HG02763 (cell line): Measurements from ENCODE around the gene FLNB.

Experiments
- ATAC-seq: cut with Tn5 transposase; IDR thresholded peaks from one replicate; pipeline ENCODE4 v1.9.1; 2021; ENCODE audit warnings: mild to moderate bottlenecking, moderate library complexity; ENCODE audit not compliant: unreplicated experiment

The FLNB gene

DNA sequence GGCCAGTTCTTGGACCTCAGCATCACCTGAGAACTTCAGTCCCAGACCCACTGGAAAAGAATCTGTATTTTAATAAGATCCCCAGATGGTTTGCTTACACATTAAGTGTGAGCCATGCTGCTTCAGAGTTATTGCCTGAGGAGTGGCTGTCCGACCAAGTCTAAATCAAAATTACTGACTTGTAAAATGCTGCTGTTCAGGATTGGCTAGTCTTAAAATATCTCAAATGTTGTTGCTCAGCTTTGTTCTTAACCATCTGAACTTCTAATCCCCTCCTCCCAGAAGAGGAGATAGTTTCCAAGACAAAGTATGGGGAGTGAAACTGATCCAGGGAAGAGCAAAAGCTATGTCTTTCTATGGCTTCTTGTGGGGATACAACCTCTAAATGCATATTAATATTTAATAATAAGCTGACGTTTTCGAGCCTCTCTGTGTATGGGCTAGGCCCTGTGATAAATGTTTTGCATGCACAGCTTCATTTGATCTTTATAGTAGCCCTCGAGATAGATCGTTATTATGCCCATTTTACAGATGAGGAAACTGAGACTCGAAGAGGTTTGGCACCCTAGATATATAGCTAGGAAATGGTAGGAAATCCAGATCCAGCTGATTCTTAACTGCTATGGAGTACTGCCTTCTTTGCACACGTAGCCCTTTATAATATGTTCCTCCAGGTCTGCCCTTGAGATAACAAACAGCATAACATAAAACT, 150.4 kb downstream of the FLNB start:
- ATAC-seq, result no peak

DNA sequence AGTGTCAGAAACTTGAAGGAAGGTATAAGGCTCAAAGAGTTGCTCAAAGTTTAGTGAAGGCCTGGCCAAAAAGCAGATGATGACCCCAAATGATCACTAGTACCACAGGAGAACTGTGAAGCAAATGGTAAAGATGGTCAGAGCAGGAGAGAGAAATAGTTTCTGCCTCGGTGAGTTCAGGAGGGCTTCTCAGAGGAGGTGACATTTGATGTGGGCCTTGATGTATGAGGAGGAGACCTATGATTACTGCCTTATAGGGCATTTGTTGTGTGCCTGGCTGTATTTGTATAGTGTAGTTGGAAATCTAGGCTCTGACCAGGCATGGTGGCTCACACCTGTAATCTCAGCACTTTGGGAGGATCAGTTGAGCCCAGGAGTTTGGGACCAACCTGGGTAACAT, 152.2 kb downstream of the FLNB start:
- ATAC-seq, result no peak

DNA sequence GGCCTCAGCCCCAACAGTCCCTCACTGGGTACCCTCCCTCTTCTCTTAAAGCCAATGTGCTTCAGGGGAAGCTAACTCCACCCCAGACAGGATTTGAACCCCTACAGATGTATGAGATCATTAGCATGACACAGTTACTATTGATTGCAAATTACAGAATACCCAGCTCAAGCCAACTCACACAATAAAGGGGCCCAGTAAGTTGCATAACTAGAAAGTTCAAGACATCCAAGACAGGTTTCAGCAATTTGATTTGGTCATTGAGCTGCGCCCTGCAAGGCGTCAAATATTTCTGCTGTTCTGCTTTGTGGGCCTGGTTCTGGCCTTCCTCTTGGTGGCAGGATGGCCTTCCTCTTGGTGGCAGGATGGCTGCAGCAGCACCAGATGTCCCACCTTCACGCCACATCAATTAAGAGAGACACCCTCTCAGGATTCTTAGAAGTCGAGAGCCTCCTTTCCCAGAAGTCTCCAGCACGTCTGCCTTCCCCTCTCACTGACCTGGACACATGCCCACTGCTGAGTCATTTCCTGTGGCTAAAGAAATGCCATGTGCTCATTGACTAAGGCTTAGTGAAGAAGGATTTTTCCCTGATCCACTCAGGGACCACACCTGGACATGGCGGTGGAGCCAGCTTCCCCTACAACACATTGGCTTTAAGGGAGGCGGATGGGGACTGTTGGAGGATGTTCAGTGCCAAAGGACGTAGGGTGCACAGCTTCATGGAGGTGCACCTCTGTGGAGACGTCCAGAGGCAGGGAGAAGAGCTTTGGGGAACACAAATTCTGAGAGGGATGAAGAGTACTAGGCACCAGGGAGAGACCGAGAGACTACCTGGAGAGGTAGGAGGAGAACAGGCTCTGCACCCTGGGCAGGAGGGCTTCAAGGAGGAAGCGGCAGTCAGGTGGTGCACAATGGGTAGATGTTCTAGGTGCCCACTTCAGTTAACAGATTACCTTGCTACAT, 153.5 kb downstream of the FLNB start:
- ATAC-seq, result no peak

DNA sequence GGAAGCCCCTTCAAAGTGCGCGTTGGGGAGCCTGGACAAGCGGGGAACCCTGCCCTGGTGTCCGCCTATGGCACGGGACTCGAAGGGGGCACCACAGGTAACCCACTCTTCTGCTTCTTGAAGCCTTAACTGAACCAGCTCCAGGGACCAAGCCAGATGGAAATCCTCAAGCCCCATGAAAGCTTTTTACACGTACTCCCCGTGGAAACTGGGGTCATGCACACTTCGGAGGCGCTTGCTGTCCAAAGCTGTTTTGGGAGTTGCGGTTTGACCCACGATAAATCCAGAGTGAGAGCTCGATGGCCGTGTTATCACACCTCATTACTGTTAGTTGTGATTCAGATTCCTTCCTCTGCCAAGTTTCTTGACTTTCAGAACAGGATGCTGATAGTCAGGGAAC, 155.0 kb downstream of the FLNB start:
- no peak for ATAC-seq

DNA sequence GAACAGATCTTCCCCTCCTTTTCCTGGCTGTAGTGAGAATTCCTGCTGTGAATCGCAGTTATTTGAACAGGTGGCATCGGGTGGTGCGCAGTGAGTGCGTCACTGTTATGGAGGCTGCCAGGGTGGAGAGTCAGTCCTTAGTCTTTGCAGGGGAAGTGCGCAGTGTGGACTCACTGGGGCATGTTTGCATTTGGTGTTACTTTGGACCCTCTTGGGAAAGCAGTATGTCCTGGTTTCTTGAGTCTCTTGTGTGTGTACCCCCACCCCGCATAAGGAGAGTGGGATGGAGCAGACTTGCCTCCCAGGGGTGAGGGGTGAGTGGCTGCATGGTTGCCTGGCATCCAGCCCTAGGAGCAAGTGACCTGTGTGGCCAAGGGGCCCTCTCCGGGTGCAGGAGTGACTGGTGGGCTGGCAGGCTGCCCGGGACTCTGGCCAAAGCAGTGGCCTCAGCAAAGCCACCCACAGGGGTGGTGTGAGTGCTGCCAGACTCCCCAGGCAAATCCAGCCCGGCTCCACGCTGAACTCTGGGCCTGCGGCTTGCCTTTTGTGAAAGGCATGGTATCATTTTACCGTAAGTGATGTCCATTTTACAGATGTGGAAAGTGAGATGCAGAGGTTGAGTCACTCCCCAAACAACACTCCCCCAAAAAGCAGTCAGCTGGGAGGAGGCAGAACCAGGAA, 156.1 kb downstream of the FLNB start:
- no peak for ATAC-seq

DNA sequence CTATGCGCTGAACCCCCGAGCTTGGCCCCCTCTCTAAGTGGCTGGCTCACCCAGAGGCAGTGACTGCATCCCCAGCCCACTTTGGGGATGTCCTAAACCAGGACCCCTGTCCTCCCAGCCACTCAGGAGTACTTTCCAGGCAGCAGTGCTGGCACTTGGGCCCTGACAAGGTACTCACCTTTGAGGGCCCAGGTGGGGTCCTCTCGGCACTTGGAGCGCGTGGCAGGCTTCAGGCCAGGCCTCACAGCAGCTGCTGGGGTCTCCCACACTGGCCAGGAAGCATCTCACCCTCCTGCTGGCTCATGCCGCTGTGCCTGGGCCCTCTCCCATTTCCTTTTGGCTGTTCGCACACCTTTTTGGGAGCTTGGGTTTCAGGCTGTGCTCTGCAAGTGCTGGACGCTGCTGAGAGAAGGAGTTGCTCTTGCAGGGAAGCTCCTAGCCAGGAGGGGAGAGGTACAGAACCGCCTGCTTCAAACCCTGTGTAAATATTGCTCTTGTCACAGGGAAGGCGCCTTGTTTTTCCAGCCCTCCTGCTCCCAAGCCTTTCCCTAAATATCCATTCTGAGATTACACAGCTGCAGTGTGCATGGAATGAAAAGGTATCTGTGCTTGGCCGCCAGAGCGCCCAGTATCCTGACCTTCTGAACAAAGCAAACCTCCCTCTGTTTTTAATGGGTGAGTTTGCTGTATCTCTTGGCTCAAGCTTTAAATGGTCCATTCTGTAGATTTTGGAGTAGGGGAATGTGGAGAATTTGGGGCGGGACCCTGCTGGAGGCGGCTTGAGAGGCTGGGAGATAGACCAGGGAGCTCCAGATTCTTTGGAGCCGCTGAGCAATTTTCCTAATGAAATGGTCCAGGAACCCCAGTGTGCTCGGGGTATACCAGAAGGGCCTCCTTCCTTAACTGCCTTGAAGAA, 156.9 kb downstream of the FLNB start:
- no peak for ATAC-seq

DNA sequence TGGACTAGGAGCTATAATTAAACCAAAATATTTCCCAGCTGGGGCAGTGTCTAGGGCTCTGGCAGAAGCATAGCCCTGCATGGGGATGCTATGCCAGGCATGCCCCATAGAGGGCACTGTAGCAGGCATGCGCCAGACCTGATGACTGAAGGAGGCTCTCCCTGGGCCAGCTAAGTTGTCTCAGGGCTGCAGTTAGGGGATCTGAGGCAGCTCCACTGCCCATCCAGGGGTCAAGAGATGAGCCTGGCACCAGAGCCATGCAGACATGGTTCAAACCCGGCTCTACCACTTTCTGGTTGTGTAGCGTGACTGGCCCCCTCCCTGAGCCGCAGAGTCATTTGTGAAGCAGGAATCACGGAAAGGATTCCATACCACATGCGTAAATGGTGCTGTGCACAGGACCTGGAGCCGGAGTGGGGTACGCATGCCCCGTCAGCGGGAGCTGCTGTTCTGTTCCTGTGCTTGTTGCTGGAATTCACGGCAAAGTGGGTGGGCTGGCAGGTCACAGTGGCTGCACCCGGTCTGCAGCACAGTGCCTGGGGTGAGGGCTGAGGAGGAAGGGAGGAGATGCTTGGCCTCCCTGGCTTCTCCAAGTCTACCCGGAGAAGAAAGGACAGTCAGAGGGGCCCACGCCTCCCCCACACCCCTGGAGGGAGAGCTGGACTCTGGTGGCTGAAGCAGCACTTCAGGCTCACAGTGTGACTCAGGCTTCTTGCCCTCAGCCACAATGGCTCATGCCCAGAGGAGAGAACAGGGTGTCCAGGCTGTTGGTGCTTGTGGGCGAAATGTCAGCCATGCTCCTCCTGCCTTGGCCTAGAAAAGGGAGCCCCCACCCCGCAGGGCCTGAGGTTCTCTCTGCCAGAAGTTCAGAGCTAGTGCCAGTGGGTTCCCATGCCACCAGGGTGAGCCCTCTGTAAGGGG, 159.5 kb downstream of the FLNB start:
- no peak for ATAC-seq

DNA sequence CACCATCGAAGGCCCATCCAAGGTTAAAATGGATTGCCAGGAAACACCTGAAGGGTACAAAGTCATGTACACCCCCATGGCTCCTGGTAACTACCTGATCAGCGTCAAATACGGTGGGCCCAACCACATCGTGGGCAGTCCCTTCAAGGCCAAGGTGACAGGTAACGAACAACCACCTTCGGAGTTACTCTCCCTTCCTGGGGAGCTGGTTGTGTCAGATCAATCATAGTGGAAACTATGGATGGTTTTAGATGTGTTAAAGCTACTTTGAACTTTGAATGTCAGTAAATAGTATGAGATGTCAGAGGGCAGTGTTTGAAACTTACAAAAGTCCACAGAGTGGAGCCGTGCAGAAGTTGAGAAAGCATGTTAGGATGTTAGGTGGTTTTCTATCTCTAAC, 160.3 kb downstream of the FLNB start:
- ATAC-seq, result no peak

DNA sequence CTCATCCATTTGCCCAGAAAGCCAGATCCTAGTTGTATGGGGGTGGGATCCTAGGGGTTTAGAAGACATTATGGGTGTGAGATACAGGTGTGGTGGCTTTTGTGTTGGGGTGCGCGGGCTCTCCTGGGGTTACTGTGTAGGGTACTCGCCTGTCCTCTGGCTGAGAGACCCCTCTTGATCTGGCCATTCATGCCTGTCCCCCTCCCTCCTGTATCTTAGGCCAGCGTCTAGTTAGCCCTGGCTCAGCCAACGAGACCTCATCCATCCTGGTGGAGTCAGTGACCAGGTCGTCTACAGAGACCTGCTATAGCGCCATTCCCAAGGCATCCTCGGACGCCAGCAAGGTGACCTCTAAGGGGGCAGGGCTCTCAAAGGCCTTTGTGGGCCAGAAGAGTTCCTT, 161.1 kb downstream of the FLNB start:
- ATAC-seq, result no peak

DNA sequence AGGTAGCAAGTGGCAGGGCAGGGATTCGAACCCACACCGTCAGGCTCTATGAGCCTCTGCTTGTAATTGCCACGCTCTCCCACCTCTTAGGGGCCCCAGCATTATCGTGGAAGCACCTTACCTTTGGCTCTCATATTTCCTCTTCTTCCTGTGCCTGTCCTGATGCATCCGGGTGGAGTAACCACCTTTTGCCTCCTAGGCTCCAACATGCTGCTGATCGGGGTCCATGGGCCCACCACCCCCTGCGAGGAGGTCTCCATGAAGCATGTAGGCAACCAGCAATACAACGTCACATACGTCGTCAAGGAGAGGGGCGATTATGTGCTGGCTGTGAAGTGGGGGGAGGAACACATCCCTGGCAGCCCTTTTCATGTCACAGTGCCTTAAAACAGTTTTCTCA, 162.2 kb downstream of the FLNB start:
- ATAC-seq, result no peak

DNA sequence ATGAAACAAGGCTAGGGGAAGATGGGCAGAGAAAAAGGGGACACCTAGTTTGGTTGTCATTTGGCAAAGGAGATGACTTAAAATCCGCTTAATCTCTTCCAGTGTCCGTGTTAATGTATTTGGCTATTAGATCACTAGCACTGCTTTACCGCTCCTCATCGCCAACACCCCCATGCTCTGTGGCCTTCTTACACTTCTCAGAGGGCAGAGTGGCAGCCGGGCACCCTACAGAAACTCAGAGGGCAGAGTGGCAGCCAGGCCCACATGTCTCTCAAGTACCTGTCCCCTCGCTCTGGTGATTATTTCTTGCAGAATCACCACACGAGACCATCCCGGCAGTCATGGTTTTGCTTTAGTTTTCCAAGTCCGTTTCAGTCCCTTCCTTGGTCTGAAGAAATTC, 162.9 kb downstream of the FLNB start:
- ATAC-seq, result no peak

DNA sequence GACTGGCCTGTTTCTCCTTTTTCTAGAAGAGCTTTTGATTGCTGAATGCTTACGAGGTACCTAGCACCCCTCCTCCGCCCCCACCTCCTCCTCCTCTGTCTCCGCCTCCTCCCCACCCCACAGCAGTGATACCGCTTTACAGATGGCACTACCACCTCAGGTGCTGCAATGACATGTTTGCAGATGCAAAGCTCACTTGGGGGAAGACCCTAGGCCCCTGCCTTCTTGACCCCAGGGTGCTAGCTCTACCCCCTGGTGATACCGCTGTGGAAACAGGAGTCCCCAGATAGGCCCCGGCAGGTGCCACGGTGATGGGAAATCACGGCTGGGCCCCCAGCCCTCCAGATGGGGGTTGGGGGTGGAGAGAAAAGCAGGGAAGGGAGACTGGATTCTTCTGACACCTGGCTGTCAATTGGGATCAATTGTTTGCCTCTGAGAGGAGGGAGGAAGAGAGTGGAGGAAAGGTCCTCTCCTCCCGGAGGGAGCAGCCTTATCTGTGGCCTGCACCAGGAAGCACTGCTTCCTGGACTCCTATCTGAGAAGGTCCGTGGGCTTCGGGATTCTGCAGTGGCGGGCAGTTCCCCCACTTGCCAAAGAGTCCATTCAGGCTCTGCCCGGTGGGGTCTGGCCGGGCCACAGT, 164.9 kb downstream of the FLNB start:
- no peak for ATAC-seq

DNA sequence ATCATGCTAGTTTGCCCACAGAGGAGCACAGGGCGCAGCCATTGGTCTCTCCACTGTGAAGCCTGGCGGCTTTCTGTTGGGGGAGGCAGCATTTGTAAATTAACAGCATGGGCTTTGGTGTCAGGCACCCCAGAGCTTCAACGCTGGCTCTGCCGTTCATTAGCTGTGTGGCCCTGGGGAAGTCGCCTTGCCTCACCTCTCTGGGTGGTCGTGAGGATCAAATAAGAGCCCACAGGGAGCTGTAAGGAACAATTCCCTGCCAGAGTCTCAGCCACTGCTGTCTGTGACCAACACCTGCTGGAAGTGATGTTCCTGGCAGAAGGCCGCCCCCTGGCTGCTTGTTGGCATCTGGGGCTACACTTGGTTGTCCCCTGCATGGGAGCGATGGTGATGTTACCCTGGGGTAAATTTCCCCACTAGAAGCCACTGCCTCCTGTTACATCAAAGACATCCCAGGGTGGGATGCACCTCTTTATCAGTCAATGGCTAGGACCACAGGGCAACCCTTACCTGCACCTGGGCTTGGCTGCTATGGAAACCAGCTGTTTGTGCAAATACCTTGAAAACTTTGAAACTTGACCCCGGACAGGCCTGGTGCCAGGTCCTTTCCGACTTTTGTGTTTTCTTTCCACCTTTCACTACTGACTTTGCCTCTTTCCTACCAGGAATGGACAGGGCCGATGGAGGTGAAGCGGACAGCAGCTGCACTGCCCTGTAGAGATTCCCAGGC, 165.6 kb downstream of the FLNB start:
- no peak for ATAC-seq

DNA sequence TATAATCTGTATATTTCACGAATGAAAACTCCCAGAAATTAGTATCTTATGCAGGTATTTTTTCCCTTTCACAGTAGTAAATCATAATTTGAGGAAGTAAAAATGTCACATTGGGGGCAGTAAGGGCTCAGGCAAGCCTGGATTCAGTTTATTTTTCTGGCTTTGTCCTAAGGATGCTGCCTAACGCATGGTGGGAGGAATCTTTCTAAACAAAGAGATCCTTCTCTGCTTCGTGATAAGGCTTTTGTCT, 166.9 kb downstream of the FLNB start:
- ATAC-seq, result no peak

DNA sequence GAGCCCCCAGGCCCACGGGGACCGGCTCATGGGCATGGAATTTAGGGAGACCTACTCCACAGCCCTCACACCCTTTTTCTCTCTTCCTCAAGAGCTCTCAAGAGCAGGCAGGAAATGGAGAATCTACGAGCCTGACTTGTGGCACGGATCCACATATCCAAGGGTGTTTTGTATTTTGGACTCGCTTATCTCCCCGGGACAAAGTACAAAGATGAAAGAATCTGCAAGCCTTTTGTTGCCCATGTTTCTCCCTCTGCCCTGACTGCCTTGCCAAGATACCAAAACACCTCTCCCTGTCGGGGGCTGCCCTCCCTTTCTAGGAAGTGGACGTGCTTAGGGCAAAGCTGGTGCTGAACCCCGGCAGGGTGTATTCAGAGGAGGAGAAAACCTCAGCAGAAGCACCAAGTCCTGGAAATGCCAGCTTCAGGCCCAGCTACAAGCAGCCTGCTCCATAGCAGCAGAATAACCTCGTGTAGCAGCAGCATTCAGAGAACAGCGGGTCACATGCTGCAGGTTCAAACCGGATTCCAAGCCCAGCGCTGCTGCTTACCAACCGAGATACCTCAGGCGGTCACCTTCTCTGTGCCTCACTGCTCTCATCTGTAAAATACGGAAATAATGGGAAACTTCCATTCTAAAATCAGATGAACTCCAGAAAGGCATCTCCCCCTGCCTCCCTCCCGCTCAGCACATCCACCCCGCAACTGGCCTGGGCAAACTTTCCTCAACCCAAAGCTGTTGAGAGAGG, 167.4 kb downstream of the FLNB start:
- ATAC-seq, result no peak

DNA sequence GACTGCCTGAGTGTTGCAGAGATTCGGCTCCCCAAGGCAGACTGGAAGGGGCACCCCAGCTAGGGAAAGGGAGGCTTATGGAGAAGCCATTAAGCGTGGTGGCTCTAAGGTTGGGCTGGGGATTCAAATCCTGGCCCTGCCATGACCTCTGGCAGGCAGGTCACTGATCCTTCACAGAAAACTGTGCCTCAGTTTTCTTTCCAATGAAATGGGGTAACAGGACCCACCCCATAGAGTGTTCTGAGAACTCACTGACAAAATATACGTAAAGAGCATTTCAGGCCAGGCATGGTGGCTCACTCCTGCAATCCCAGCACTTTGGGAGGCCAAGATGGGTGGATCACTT, 167.9 kb downstream of the FLNB start:
- ATAC-seq, result no peak

DNA sequence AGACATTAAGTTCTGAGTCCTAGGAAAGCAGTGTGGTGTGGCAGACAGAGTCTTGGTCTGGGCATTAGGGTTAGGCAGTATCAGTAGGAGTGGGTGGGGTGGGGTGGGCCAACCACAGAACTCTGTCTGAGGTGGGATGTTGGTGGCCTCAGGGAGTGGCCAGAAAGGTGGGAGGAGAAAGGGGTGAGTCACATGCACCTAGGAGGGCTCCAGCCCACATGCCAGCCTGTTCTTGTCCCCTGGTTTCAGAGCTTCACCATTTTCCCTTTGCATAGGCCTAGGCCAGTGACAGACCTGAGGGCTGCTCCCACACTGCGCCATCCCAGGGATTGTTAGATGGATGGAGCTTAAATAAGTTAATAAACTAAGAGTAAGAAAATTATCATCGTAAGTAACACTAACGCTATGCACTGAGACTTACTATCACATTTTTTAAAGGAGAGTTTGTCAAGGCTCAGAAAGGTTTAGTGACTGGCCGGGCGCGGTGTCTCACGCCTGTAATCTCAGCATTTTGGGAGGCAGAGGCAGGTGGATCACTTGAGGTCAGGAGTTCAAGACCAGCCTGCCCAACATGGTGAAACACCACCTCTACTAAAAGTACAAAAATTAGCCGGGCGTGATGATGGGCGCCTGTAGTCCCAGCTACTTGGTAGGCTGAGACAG, 168.7 kb downstream of the FLNB start:
- no peak for ATAC-seq
